Activated CD4-positive, alpha-beta T cell treated with anti-CD3 and anti-CD28 coated beads for 1 hour (primary cell): ENCODE measurements around the gene GPR157.

Experiments used
- DNase-seq: peaks from one replicate; pipeline ENCODE4 v3.0.0-alpha.2; 2020

Gene GPR157

DNA sequence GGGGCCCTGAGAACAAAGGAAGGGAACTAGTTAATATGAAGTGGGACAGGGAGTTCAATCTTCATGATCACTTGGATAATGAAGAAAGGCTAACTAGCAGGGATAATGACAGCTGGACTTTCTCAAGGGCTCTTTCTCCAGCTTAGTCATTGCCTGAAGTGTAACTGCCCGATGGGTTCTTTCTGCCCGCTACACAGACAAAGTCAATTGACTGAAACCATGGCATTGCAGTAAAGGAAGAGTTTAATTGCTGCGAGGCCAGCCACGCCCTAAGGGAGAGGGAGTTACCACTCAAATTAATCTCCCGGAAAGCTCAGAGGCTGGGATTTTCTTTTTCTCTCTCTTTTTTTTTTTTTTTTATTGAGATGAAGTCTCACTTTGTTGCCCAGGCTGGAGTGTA is 42.9 kb downstream of the GPR157 start:
- no peak for DNase-seq

DNA sequence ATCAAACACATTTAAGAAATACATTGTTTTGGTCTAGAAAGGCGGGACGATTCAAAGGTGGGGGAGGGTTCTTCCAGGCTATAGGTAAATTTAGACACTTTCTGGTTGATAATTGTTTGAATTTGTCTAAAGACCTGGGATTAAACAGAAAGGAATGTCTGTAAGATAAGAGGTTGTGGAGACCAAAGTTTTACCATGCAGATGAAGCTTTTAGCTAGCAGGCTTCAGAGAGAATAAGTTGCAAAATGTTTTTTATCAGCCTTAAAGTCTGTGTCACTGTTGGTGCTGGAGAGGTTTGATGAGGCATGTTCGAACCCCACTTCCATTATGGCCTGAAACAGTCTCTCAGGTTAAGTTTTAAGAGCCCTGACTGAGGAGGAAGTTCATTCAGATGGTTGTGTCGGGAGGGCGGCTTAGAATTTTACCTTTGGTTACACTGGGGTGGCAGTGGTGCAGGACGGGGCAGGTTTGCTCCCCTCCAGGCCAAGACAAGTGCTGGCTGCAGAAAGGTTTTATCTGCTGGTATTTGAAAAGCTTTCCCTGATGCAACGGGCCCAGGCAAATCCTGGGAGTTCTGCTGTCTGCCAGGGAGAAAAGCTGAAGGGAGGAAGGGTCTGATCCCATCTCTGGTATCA is 43.5 kb downstream of the GPR157 start:
- DNase-seq = no peak

DNA sequence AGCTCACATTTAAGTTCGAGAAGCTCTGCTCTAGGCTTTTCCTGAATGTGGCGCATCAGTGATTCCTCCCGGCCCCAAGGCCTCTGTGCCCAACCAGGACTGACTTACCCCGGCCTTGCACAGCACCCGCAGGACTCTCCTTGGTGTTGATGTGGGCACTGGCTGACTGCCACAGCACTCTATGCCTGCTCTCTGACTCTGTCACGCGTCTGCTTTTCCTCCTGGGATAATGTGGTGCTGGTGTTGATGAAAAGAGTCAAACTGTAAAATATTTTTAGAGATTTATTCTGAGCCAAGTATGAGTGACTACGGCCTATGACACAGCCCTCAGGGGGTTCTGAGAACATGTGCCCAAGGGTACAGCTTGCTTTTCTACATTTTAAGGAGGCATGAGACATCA is 44.0 kb downstream of the GPR157 start:
- no peak for DNase-seq

DNA sequence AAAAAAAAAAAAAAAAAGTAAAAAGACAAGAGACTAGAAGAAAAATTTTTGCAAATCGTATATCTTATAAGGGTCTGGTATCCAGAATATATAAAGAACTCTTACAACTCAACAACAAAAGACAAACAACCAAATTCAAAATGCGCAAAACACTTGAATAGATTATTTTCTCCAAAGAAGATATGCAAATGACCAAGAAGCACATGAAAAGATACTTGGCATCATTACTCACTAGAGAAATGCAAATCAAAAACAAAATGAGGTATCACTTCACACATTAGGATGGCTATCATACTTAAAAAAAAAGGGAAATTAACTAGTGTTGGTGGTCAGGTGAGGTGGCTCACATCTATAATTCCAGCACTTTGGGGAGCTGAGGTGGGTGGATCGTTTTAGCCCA is 47.4 kb downstream of the GPR157 start:
- no peak for DNase-seq

DNA sequence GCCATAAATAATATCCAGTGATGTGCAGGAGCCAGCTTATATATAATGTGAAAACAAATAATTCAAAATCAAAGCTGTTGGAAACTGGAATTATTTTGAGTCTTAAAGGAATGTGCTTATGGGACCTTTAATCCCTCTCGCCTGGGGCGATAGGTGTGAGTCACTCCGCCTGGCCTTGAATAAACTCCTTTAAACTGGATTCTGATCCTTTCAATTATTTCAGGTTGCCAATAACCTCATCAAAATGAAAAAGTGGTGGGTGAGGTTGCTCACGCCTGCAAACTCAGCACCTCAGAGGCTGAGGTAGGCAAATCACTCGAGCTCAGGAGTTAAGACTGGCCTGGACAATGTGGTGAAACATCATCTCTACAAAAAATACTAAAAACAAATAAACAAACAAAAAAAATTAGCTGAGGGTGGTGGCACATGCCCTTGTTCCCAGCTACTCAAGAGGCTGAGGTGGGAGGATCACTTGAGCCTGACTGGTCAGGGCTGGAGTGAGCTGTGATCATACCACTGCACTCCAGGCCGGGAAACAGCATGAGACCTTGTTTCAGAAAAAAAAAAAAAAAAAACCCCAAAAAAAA is 48.1 kb downstream of the GPR157 start:
- no peak for DNase-seq

DNA sequence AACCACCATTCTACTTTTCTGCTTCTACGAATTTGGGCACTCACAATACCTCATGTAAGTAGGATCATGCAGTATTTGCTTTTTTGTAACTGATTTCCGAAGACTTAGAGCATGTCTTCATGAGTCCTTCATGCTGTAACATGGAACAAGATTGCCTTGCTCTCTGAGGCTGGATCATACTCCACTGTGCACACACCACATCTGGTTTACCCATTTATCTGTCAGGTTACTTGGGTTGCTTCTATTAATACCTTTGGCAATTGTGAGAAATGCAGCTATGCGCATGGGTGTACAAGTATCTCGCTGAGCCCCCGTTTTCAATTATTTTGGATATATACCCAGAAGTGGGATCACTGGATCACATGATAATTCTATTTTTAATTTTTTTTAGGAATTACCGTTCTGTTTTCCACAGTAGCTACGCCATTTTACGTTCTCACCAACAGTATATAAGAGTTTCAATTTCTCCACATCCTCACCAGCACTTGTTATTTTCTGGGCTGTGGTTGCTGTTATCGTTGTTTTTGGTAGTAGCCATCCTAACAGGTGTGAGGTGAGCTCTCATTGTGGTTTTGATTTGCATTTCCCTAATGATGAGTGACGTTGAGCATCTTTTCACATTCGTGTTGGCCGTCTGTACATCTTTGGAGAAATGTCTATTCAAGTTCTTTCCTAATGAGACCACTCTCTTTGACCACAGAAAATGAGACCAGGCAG is 48.8 kb downstream of the GPR157 start:
- DNase-seq = no peak

DNA sequence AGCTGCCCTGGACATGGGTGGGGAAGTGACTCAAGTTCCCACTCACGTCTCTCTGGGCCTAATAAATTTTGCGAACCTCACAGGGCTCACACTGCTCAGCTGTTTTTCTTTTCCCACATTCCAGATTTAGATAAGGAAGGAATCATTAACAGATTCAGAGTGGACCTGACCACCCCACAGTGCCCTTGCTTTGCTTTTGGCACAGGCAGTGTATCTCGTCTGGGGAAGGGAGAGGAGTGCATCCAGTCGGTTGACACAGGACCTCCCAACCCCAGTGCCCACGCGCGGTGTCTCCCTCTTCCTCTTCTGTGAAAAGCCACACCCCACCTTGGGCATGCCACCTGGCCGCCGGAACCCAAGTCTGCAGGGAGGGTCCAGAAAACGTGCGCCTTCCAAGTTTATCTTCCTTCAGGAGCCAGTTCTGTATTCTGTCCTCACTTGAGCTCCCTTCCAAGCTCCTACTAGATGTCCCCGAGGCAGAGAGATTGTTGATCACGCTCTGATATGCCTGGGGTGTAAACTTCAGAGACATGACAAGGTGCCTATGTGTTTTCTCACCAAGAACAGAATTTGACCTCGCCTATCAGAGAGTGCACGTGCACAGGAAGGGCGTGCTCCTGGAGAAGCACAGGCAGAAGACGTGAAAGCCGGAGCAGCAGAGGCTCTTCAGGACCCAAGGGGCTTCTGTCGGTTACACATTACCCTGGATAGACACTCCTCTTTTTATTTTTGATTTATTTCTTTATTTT is 50.0 kb downstream of the GPR157 start:
- no peak for DNase-seq

DNA sequence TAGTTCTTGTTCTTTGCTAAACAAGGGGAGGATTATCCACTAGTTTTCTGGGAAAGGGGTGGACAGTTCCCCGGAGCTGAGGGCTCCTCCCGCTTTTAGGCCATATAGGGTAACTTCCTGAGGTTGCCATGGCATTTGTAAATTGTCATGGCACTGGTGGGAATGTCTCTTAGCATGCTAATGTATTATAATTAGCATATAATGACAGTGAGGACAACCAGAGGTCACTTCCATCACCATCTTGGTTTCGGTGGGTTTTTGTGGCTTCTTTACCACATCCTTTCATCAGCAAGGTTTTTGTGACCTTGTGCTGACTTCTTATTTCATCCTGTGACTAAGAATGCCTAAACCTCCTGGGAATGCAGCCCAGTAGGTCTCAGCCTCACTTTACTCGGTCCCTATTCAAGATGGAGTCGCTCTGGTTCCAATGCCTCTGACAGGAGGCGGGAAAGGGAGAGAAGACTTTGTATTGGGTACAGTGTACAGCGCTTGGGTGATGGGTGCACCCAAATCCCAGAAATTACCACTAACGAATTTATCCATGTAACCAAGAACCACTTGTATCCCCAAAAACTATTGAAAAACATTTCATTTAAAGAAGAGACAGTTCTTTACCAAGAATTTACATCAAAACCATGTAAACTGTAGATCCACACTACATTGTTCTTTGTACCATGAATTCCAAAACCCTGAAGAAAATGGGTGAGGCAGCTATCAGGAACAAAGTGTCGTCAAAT is 50.7 kb downstream of the GPR157 start:
- DNase-seq = no peak

DNA sequence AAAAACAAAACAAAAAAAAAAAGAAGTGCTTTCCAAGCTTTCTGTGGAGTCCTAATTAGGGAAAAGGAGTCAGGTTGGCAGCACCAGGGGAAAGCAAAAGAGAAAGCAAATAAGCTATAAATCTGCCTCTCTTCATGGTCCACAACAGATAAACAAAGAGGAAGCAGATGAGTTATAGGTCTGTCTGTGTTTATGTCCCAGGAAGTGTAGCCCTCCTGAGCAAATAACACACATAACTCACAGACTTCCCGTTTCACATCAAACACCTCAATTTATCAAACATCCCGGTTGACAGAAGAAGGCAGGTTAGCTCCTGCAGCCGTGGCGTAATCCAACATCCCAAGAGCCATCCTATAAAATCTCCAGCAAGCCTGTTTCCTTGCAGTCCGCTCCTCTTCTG is 53.9 kb downstream of the GPR157 start:
- no peak for DNase-seq

DNA sequence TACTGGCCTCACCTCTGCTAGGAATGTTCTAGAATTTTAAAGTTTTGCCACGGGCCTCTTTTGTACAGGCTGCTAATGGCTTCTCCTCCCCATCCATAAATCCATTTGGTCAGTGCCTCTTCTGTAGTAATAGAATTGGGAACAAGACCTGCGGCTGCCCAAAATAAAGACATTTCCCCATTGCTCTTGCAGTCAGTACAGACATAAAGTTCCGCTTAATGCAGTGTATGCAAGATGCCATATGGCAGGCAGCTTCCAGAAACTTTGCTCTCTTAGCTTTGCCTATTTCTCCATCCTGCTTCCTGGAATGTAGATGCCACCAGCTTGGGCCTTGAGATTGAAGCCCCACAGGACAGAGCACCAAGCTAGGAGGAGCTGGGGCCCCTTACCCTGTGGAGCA is 55.8 kb downstream of the GPR157 start:
- DNase-seq = no peak

DNA sequence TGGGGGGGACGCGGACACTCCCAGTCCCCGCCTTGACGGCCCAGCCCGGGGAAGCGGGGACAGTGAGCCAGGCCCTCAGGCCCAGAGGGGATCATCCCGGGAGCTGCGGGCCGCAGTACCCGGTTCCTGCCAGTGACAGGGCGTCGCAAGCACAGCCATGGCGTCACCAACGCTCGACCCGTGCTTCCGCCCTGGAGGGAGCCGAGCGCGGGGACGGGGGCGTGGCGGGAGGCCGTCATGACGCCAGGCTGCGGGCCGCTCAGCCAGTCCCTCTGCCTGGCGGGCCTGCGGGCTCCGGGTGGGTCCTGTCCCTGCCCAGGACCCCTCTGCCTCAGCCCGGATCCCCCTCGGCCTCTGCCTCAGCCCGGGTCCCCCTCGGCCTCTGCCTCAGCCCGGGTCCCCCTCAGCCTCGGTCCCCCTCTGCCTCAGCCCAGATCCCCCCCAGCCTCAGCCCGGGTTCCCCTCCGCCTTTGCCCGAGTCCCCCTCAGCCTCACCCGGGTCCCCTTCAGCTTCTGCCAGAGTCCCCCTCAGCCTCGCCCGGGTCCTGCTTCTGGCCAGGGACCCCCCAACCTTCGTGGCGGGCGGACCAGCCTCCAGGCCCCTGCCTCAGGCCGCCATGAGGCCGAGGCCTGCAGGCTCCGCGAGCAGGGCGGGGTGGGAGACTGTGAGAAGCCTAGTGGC is 57.2 kb downstream of the GPR157 start:
- DNase-seq = no peak

DNA sequence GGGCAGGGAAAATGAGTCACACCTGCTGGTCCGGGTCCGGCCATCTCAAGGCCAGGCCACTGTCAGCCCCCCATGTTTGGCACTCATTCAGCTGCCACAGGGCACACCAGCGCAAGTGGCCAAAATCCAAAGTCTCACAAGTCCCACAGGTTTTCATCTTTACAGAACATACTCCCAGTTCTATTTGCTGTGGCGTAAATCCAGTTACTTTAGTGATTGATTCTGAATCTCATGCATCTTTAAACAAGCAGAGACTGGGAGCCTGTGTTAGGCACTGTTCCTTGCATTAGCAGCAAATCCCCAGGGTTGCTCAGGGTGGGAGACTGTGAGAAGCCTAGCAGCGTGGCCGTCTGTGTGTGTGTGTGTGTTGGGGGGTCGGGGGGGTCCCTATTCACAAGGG is 58.4 kb downstream of the GPR157 start:
- DNase-seq = no peak

DNA sequence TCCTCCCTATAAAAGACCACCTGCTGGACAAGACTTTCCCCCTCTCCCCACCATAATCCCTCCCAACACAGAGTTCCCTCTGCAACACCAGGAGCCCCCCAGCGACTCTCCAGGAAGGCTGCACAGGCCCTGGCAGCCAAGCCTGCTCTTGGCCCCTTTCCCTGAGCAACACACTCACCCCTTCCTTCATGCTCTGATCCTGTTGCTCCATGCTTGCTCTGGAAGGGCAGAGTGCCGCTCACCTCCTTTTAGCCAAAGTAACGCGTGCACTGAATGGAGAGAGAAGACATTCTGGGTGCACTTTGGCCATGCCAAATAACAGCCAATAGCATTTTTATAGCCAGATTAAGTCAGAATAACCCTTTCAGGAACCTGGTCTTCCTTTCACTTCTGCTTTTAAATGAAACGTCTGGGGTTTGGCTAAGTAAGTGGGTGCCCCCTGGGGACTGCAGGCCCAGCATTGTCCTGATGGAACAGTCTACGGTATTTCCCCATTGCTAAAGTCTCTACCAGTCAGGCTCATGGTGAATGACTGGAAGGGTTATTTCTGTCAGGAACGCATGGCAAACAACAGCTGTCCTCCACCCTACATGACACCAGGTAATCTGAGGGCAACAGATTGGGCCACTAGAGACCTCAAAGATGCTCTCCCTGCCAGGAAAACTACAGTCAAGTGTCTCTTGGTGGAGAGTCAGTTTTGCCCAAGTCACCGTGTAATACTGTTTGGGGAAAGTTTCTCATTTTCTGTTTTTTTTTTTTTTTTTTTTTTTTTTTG is 59.4 kb downstream of the GPR157 start, which contains the start of gene SLC2A5:
Gene SLC2A5 (minus strand): TSS at position 310 of the 775 bp plus-strand sequence. CDS start 99 bp downstream, at position 211.
- no peak for DNase-seq

DNA sequence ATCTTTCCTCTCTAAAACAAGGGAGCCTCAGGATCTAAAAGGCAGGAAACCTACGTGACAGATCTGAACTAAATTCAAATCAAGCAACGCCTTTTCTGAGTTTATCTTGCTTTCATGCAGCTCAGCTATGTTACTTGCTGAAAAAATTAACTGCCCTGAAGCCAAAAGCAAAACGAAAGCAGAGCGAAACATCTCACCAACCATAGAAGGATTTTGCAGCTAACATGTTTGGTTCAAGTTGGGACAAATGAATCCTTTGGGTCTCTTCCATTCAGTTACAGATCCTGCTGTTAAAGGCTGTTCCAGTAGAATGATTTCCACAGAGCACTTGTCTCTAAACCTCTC is 59.9 kb downstream of the GPR157 start:
- DNase-seq = no peak

DNA sequence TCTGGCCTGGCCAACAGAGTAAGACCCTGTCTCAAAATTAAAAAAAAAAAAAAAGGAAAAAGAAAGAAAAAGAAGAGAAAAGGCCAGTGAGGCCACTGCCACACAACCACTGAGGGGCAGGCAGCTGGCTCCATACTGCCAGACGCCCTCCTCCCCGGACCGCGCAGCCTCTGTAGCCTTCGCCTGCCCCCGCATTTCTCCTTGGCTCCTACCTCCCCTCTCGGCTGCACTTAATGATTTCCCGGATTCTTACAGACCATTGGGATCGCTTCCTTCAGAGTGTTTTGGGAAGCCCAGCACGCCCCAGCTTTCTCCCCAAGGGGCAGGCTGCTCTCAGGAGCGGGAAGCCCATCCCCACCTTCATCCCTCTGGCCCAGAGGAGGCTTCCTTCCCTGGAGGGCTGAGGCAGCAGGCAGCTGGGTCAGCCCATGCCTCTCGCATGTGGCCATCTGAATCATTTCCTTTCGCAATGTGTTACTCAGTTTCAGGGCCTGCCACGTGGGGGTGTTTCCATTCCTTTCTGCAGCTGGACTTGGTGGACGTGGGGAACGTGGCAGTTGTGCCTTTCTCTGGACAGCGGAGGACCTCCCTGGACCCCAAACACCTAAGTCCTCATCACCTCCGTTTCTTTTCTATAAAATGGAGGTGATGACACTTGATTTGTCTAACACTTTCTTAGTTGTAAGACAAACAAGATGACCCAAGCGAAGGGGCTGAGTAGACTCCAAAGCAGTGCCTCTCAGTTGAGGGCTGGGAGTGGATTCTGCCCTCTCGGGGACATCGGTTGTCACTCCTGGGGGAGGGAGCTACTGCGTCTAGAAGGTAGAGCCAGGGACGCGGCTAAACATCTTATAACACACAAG is 61.7 kb downstream of the GPR157 start:
- DNase-seq = no peak

DNA sequence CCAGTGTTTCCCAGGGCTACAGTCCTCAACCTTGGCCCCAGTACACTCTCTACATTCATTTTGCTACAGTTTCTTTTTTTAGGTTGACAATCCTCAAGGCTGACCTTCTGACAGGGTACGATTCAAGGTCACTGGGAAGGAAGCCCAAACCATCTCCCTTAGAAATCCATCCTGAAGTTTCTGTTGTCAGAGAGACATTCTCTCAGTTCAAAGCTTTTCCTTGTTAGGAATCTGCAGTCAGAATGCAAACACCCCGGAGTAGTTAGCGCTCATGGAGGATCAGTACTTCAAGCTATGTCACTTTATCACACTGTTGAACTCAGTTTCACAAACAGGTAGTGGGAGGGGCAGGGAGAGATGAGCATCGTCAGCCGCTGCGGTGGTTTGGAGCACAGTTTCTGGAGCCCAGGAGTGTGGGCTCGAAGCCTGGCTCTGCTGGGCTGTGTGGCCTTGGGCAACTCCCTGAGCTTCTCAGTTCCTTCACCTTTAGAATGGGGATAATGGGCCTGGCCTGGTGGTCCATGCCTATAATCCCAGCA is 63.6 kb downstream of the GPR157 start:
- no peak for DNase-seq

DNA sequence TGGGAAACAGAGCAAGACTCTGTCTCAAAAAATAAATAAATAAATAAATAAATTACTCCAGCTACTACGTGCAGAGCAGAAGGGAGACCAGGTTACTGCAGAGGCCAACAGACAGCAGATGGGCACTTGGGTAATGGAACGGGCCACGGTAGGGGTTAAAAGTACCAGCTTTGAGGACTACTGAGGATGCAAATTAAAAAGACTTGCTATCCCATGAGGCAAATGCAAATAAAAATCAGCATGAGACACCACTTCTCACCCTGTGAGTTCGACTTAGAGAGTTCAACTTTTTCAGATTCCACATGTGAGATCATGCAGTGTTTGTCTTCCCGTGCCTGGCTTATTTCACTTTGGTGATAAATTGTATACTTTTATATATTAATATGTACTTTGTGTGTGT is 66.1 kb downstream of the GPR157 start:
- DNase-seq = no peak

DNA sequence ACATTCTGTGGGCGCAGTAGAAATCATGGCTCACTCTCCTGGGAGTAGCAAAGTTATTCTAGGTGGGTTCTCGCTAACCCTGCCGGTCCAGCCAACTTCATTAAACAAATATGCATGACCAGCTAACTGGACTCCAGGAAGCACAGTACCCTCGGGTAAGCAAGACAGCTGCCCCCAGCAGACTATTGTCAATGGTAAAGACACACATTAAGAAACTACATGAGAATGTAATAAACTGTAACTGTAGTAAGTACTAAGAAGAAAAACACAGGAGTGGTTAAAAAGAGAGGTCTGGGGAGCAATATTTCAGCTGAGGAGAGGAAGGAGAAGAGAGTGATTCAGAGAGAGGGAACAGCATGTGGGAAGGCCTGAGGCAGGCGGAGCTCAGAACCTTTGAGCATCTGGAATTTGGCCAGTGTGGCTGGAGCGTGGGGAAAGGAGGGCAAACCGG is 66.9 kb downstream of the GPR157 start:
- DNase-seq = no peak

DNA sequence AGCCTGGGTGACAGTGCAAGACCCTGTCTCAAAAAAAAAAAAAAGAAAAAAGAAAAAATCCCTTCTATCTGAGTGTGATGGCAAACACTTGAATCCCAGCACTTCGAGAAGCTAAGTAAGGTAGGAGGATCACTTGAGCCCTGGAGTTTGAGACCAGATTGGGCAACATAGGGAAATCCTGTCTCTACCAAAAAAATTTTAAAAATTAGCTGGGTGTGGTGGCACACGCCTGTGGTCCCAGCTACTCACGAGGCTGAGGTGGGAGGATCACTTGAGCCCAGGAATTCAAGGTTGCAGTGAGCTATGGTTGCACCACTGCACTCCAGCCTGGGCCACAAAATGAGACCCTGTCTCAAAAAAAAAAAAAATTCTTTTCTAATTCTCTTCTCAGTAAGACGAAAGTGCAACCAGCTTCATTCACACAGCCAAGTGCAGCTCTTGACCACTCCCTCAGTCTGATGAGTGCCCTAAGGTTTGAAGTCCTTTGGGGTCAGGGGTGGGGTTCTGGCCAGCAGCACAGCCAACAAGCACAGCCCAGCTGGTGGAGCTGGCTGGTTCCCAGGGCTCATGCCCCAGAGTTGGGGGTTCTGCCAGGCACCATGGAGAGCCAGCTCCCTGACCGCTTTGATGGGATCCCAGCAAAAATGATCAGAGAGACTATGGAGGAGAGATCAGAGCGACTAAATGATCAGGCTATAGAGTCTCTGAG is 67.5 kb downstream of the GPR157 start:
- DNase-seq = no peak
